Progenitor cell of endocrine pancreas (in vitro differentiated cells): ENCODE data around the gene OXTR. TPM values are rescaled to one million over a fixed set of nuclear protein-coding genes. Genes with fewer than 3 reads are reported as not detected.

Experiments used
- DNase-seq: peaks from one replicate; pipeline ENCODE4 v3.0.0; 2021; ENCODE audit warnings: low spot score; ENCODE audit not compliant: unreplicated experiment
- H3K27ac Mint-ChIP-seq: 2 replicates; pipeline ENCODE4 v1.8.0; 2021; ENCODE audit warnings: mild to moderate bottlenecking, moderate library complexity, mixed read lengths
- H3K27me3 Mint-ChIP-seq: 2 replicates; pipeline ENCODE4 v1.8.0; 2021; ENCODE audit warnings: mixed read lengths
- H3K36me3 Mint-ChIP-seq: 2 replicates; pipeline ENCODE4 v1.8.0; 2022; ENCODE audit warnings: mixed read lengths; ENCODE audit not compliant: insufficient read depth
- H3K4me1 Mint-ChIP-seq: 2 replicates; pipeline ENCODE4 v1.8.0; 2021; ENCODE audit warnings: low read depth, mixed read lengths
- H3K4me3 Mint-ChIP-seq: 2 replicates; pipeline ENCODE4 v1.8.0; 2021; ENCODE audit warnings: low read depth, mild to moderate bottlenecking, moderate library complexity, mixed read lengths
- H3K9me3 Mint-ChIP-seq: 2 replicates; pipeline ENCODE4 v1.8.0; 2021; ENCODE audit warnings: low read depth, mixed read lengths
- CTCF ChIP-seq: fragments of 200-600 bp; sonication (generic); IDR thresholded peaks from one replicate; pipeline ENCODE4 v1.5.0; 2021; ENCODE audit warnings: antibody characterized with exemption, mild to moderate bottlenecking; ENCODE audit not compliant: unreplicated experiment
- total RNA-seq: library from RNA; stranded (reverse); gene quantifications from 2 replicates; pipeline ENCODE4 v1.2.1, GENCODE V29; 2021

OXTR gene
- total RNA-seq, 1 donor from 2014 or later = 3.1 TPM

- Mint-ChIP-seq H3K4me1 (peaks cover 18% of the 10 kb centered on the region), H3K27ac (peak overlapping the region; percentile 7), H3K27me3 (no peaks in the 10 kb centered on the region)
Measured at GRCh38 chr3:8730656-8731055, 38.8 kb downstream of the OXTR start.

GRCh38 chr3:8729479-8729878, 39.9 kb downstream of the OXTR start:
- Mint-ChIP-seq H3K4me1 (peaks cover 24% of the 10 kb centered on the region), H3K27me3 (no peaks in the 10 kb centered on the region), H3K9me3 (peaks cover 10% of the 10 kb centered on the region), H3K4me3 (no peak overlapping the region), H3K27ac (no peak overlapping the region), H3K36me3 (peaks cover 1% of the 10 kb centered on the region)
- TF ChIP-seq CTCF = no peak
- DNase-seq = no peak

More at GRCh38 chr3:8730656-8731055, 38.8 kb downstream of the OXTR start:
- H3K9me3 Mint-ChIP-seq = peaks cover 10% of the 10 kb centered on the region
- no peak for TF ChIP-seq CTCF
- no peak for DNase-seq
- H3K4me3 Mint-ChIP-seq = no peak overlapping the region
- no peaks in the 10 kb centered on the region for H3K36me3 Mint-ChIP-seq

GRCh38 chr3:8727605-8728512, 41.6 kb downstream of the OXTR start:
- Mint-ChIP-seq H3K27ac (no peak overlapping the region), H3K4me3 (no peak overlapping the region), H3K27me3 (no peaks in the 10 kb centered on the region), H3K4me1 (peaks cover 31% of the 10 kb centered on the region), H3K36me3 (peaks cover 1% of the 10 kb centered on the region), H3K9me3 (peaks cover 10% of the 10 kb centered on the region)
- no peak for DNase-seq
- TF ChIP-seq CTCF = no peak

GRCh38 chr3:8724108-8724752, 45.2 kb downstream of the OXTR start:
- no peak overlapping the region for H3K4me3 Mint-ChIP-seq
- H3K27ac Mint-ChIP-seq = no peak overlapping the region
- peaks cover 6% of the 10 kb centered on the region for H3K9me3 Mint-ChIP-seq
- H3K36me3 Mint-ChIP-seq = peaks cover 1% of the 10 kb centered on the region
- no peak for TF ChIP-seq CTCF
- no peaks in the 10 kb centered on the region for H3K27me3 Mint-ChIP-seq
- peaks cover 15% of the 10 kb centered on the region for H3K4me1 Mint-ChIP-seq
- DNase-seq = no peak

- no peak for TF ChIP-seq CTCF
- Mint-ChIP-seq H3K36me3 (peaks cover 1% of the 10 kb centered on the region), H3K4me1 (peaks cover 15% of the 10 kb centered on the region), H3K4me3 (no peak overlapping the region), H3K9me3 (peaks cover 6% of the 10 kb centered on the region), H3K27me3 (no peaks in the 10 kb centered on the region), H3K27ac (no peak overlapping the region)
- no peak for DNase-seq
Measured at GRCh38 chr3:8723612-8724011, 45.8 kb downstream of the OXTR start.
